ENCODE results near the gene PSMC6.

DNA sequence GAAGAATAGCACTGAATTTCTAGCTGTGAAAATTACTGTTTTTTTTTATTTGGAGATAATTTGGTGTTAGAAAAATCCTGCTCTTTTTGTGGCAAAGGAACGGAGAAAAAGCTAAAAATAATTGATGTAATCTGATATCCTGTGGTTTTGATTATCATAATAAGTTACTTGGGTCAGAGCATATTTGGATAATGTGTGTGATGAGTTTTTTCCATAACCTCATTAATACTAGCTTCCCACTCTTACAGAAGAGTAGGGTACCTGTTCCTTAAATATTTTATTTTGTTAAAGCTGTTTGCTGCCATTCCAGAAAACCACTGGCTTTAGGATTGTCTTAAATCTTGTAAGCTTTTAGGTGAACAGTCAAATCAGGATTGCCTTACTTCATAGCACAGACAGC, 4.7 kb downstream of the PSMC6 start:
- TF ChIP-seq, protein P1, sequence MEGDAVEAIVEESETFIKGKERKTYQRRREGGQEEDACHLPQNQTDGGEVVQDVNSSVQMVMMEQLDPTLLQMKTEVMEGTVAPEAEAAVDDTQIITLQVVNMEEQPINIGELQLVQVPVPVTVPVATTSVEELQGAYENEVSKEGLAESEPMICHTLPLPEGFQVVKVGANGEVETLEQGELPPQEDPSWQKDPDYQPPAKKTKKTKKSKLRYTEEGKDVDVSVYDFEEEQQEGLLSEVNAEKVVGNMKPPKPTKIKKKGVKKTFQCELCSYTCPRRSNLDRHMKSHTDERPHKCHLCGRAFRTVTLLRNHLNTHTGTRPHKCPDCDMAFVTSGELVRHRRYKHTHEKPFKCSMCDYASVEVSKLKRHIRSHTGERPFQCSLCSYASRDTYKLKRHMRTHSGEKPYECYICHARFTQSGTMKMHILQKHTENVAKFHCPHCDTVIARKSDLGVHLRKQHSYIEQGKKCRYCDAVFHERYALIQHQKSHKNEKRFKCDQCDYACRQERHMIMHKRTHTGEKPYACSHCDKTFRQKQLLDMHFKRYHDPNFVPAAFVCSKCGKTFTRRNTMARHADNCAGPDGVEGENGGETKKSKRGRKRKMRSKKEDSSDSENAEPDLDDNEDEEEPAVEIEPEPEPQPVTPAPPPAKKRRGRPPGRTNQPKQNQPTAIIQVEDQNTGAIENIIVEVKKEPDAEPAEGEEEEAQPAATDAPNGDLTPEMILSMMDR (conservative IDR thresholded peaks at IDR 0.05 in 1 of 2, IDR thresholded peaks at IDR 0.05 in 1 of 2; ENCODE audit: low read depth in 1 of 2, low read length in 2 of 2), result no peak
- no peak for TF ChIP-seq EZH2 (IDR thresholded peaks at IDR 0.05; ENCODE audit: low read length, missing control alignments)

All from fibroblast of lung (primary cell).